GM12891 (cell line): Measurements from ENCODE around the gene POU6F2.

ENCODE experiments used
- PAX5 ChIP-seq: IDR thresholded peaks from 2 replicates; pipeline ENCODE4 v1.6.1; 2011; ENCODE audit warnings: low read length, moderate library complexity, mild to moderate bottlenecking; ENCODE audit not compliant: insufficient read depth, severe bottlenecking
- POLR2A ChIP-seq: IDR thresholded peaks from 2 replicates; pipeline ENCODE4 v1.6.1; 2011; ENCODE audit warnings: low read depth, low read length, control low read depth

DNA sequence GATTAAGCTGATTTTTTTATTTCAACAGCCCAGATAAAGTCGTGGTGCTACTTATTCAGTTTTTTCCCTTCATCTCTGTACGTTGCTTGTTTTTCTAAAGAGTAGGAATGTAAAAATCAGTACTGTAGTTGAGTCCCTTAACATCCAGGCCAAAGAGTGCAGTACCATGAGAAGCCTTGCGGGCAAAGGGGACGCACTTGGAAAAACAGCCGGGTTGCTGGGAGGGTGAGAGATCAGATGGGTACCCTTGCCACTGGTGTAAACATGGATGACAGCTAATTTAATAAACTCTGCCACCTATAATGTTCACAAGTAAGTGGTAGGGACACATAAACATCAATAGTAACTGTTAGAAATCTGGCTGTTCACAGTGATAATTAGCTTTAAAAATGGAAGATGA is 175.9 kb downstream of the POU6F2 start:
- no peak for TF ChIP-seq POLR2A
- no peak for TF ChIP-seq PAX5
